GM18505 (cell line): ENCODE measurements around the gene FNDC10.
"Not testable (repeated sequence)": the region's sequence is repeated elsewhere in the genome, so short reads cannot be mapped to it uniquely, and the experiment has no call there.

ENCODE experiments used
- ATAC-seq: cut with Tn5 transposase; IDR thresholded peaks from one replicate; pipeline ENCODE4 v1.9.1; 2021; ENCODE audit not compliant: unreplicated experiment
- POLR2A ChIP-seq: IDR thresholded peaks from 4 replicates; pipeline ENCODE4 v1.6.1; 2011; ENCODE audit warnings: borderline replicate concordance; ENCODE audit not compliant: insufficient read depth, insufficient read length; ENCODE audit errors: extremely low read depth

The FNDC10 gene

DNA sequence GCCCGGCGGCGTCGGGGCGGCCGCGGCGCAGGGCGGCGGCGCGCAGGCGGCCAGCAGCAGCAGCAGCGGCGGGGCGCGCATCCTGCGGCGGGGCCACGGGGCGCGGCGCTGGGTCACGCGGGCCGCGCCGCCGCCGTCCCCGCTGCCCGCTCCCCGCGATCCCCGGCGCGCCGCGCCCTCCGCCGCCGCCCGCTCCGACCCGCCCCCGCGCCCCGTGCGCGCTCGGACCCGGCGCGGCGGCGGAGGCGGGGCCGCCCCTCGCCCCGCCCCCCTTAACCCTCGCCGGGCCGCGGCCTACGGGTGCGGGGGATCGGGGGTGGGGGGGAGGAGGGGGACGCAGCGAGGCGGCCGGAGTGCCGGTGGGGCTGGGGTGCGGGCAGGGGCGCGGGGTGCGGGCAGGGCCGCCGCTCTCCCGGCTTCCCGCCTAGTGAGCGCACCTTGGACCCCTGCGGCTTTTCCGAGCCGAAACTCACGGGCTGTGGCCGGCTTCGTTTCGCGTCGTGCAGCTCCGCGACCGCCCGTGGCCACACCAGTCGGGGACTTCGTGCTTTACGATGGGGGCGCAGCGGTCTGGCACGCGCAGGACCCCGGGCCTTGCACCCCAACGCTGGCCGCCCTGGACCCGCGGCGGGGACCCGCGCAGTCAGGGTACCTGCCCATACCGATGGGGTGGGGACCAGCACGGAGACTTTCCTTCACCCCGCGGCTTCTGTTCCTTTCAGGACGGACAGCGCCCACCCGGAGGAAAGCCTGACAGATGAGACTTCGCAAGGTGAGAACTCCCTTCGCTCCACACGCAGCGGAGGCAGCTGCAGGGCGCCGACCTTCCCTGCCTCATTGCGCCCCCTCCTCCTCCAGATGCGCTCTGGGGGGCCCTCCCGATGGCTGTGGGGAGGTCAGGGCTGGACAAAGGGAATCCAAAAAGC lies at the start of gene FNDC10:
Gene FNDC10 (minus strand): TSS at position 201 of the 926 bp plus-strand sequence. CDS start 120 bp downstream, at position 81.
- TF ChIP-seq POLR2A, result no peak
- no peak for ATAC-seq

DNA sequence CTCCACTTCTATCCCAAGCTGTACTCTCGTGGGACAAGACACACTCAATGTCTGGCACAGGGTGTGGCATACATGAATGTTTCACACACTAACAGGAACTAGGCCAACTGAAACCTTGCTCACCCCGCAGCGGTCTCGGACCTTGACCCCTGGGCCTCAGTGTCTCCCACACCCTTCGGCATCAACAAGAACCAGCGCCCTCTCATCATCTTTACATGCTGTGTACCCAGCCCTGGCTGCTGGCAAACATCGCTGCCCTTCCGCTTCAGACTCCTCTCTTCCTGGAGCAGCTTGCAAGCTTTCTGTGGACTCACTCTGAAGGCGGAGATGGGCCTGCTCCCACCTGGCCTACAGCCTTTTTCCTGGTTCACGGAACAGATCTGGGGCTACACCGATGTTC lies 48.3 kb upstream of the FNDC10 start:
- ATAC-seq, result not testable (repeated sequence)

DNA sequence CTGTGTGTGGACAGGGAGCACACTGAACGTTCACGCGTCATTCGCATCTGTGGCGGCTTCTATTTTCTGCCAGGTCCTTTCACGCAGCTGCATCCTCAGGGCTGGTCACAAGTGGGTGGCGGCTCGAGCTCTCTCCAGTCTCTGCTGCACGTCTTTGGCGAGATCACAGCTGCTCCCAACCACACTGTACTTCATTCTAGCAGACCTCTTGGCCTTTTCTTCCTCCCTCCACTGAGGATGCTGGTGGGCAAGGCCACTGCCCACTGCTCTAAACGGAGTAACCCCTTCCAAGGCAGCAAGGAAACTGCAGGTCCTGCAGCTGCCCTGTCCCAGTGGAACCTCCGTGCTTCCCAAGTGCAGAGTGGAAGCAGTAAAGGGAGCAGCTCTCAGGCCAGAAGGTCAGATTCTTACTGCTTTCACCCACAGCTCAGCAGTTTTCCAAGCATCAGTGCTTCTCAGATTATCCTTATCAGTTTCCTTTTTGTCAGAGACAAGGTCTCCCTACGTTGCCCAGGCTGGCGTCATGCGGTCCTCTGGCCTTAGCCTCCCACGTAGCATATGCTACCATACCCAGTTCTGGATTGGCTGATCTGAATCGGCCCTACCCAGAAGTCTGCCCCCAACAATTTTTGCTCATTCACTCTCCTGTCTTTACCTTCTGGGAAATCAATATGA lies 47.8 kb upstream of the FNDC10 start:
- ATAC-seq, result not testable (repeated sequence)

DNA sequence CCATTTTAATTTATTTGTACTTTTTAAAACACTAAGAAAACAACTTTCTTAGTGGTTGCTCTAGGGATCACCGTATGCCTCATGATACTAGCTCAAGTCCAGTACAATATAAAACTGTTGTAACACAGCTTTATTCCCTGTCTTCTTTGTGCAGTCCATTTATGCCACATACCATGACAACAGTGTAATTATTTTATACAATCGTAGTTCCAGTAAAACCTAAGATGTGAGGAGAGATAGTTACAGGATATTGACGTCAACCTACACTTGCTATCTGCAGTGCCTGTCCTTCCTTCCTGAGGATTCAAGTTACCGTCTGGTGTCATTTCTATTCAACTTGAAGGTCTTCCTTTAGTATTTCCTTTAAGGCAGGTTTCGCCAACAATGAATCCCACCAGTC lies 46.4 kb upstream of the FNDC10 start:
- ATAC-seq, result not testable (repeated sequence)

DNA sequence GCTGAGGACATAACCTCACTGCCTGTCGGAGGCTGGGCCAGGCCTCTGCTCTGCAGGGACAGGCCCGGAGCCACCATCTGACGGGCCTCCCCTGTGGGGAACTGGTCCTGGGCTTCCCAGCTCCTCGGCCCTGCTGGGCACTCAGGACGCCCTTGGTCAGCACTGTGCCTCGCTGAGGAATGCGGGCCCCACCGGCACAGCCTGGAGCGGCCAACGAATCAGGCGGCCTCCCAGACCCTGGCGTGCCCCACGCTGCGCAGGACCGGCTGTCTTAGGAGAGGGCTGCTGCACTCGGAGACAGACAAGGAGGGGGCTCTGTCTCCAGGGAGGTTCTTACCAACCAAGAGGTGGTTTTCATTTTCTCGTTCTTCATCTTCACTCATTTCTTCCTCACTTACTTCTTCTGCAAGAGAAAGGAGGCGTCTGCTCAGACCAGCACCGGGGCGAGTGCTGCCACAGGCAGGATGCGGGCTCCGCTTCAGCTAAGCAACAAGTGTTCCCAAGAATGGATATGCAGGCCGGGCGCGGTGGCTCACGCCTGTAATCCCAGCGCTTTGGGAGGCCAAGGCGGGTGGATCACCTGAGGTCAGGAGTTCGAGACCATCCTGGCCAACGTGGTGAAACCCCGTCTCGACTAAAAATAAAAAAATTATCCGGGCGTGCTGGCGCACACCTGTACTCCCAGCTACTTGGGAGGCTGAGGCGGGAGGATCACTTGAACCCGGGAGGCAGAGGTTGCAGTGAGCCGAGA lies 41.0 kb upstream of the FNDC10 start:
- ATAC-seq, result not testable (repeated sequence)

DNA sequence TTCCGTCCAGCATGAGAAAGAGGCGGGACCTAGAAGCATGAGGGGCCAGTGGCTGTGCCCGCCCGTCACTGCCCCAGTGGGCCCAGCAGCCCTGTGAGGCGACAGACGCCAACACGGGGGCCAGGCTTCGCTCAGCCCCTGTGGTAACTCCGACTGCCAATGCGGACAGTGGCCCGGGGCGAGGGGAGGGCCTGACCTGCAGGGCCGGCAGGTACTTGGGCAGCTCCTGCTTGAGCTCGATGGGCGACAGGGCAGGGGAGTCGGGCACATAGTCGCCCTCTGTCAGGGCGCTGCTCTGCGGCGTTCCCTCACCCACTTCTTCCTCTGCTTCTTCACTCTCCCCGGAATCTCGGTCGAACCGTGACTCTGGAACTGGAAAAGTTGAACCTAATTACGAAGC lies 40.1 kb upstream of the FNDC10 start:
- ATAC-seq, result not testable (repeated sequence)

DNA sequence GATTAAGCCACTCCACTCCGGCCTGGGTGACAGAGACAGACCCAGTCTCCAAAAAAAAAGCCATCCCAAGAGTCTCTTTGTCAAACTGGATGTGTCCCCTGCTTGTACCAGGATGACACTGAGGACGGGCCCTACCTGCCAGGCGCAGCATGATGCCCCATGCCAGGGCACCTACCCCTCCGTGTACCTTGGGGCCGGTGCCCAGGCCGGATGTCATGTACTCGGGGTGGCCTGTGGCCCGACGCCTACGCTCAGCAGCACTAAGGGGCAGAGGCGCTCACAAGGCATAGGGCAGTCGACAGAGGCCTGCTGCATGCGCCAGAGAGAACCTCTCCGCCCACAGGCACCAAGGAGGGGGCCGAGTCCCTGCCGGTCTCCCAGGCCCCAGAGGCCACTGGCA lies 39.4 kb upstream of the FNDC10 start:
- not testable (repeated sequence) for ATAC-seq

DNA sequence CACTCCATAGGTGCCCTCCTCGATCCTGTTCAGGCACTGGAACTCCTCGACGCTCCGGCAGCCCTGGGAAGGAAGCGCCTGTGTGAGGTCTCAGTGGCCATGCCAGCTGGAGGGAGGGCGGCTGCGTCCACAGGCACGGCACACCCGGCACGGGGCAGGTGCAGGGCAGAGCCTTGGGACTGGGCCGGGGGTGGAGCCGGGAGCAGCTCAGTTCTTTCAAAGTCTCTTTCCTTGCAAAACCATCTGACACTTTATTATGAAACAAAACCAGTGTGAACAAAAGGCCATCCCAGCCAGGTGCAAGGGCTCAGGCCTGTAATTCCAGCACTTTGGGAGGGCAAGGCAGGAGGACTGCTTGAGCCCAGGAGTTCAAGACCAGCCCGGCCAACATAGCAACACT lies 38.6 kb upstream of the FNDC10 start:
- ATAC-seq, result not testable (repeated sequence)

DNA sequence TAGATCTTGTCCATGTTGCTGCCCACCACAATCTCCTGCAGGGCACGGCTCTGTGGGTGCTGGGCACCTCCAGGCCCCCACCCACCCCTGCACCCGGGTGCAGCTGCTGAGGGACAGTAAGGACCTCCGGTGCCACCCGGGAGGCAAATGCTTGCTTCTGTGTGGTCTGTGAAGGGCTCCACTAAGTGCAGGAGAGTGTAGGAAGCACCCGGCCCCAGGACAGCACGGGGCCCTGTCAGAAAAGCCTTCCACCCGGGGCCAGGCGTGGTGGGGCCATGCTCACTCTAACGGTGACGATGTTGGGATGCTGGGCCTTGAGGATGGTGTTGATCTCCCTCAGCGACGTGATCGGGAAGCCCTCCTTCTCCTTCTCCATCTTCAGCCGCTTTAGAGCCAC lies 37.5 kb upstream of the FNDC10 start:
- not testable (repeated sequence) for ATAC-seq

DNA sequence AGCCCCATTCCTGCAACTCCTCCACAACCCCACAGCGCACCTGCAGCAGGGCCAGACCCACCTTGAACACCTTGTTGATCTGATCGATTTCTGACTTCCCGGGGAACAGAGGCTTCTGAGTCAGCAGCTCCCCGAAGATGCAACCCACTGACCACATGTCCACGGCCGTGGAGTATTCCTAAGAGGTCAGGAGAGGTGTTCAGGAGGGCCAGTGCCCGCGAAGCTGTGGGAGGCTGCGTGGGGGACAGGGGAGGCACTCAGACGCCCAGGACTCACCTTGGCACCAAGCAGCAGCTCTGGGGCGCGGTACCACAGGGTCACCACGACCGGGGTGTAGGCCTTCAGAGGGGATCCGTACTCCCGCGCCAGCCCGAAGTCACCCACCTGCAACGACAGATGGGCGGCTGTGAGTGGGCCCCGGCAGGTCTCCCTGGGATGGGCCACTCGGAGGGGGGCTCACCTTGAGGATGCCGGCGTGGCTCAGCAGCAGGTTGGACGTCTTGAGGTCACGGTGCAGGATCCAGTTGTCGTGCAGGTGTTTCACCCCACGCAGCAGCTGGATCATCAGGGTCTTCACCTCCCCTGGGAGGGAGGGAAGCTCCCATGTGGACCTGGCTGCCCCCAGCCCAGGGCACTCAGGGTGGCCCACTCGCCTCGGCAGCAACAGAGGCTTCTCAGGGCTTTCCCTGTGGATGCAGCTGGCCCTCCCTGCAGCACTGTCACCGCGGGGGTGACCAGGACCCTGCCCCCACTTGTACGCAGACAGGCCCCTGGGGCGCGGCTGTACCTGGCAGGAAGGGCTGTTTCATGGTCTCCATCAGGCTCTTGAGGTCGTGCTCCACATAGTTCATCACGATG lies 36.9 kb upstream of the FNDC10 start:
- not testable (repeated sequence) for ATAC-seq

DNA sequence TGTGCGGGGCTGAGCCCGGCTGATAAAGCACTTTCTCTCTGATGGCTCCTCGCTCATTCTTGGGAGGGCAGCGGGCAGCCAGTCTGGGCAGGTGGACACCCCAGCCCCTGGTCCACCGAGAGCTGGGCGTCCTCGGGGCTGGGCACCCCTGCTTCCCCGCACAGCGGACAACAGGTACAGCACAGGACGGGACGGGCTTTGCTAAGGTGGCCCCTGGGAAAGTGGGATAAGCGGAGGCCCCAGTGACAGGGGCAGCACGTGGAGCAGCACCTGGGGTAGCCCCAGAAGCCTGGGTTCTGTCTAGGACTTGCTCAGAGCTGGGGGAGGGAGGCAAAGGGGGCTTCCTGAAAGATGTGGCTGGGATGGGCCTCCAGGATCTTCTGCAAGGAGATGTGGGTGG lies 34.7 kb upstream of the FNDC10 start:
- ATAC-seq, result not testable (repeated sequence)

DNA sequence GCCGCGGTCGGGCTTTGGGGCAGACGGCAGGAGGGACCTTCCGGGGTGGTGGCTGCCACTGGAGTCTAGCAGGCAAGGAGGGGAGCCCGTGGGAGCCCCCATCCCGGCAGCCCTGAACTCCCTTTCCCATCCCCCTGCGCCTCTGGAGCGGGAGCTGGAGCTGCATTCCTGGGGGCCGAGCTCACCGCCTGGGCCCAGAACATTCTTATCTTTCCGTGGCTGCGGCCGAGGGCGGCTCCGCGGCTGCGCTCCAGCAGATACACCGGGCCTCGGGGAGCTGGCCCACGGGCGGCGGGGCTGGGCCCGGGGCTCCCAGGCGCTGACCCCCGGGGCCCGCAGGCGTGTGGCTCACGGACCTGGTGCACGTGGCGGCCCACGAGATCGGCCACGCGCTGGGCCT lies 33.5 kb upstream of the FNDC10 start:
- not testable (repeated sequence) for ATAC-seq

DNA sequence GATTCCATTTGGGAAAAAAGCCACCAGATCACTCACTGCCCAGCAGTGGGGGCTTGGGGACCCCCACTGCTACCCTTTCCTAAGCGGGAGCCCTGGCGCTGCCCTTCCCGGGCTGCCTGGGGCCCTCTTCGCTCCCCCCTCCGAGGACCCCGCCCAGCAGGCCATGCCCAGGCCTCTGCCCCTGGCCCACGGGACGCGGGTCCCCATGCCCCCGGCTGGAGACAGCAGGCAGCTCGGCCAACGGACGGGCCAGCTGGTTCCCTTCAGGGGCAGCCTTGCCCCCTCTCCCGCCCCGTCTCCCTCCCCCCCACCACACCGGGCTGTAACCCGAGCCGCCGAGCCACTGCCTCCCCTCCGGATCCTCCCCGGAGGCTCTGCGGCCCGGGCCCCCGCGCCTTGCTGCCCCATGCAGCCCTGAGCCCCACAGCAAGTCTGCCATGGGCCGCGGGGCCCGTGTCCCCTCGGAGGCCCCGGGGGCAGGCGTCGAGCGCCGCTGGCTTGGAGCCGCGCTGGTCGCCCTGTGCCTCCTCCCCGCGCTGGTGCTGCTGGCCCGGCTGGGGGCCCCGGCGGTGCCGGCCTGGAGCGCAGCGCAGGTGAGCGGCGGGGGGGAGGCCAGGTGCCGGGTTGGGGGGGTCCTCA lies 32.0 kb upstream of the FNDC10 start, which contains the start of gene MMP23B:
Gene MMP23B (plus strand): TSS at position 392 of the 639 bp plus-strand sequence. CDS start 46 bp downstream, at position 438.
- no peak for ATAC-seq
- no peak for TF ChIP-seq POLR2A
